ENCODE measurements around the gene UBAC2.

DNA sequence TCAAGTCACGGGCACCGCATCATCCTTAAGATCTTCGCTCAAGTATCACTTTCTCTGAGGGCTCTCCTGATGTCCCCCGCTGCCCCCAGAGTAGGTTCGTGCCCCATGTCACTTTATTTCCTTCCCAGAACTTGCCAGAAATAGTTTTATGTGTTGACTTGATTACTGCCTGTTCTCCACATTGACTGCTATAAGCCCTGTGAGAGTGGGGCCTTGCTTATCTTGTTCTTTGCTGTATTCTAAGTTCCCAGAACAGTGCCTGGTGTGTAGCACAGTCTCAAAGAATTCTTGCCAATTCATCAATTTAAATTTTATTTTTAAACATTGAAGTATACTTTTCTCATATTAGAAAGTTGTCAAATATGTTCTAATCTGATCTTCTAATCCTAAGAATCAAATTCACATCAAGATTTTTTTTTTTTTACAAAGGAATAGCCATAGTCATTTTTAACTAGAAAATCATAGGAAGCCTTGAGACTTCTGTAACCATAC is 138.6 kb downstream of the UBAC2 start:
- TF ChIP-seq RAD21 (IDR thresholded peaks at IDR 0.05; ENCODE audit: low read length) (no peak), CHD1 (IDR thresholded peaks at IDR 0.05; ENCODE audit: low read depth, low read length) (no peak), FOS (IDR thresholded peaks at IDR 0.05; ENCODE audit: low read depth, low read length) (no peak), POLR2A (IDR thresholded peaks at IDR 0.05; ENCODE audit: low read depth, low read length) (no peak), BHLHE40 (IDR thresholded peaks at IDR 0.05; ENCODE audit: low read depth, low read length) (no peak), USF2 (IDR thresholded peaks at IDR 0.05; ENCODE audit: low read depth, low read length) (no peak), MXI1 (IDR thresholded peaks at IDR 0.05; ENCODE audit: borderline replicate concordance, low read depth, low read length) (no peak), NFE2L2 (IDR thresholded peaks at IDR 0.05; ENCODE audit: low read depth, low read length) (no peak), MAFK (IDR thresholded peaks at IDR 0.05; ENCODE audit: low read depth, low read length) (no peak), SMC3 (IDR thresholded peaks at IDR 0.05; ENCODE audit: low read depth, low read length) (no peak), RCOR1 (IDR thresholded peaks at IDR 0.05; ENCODE audit: insufficient replicate concordance, low read length) (no peak)
- TF ChIP-seq, protein P1, sequence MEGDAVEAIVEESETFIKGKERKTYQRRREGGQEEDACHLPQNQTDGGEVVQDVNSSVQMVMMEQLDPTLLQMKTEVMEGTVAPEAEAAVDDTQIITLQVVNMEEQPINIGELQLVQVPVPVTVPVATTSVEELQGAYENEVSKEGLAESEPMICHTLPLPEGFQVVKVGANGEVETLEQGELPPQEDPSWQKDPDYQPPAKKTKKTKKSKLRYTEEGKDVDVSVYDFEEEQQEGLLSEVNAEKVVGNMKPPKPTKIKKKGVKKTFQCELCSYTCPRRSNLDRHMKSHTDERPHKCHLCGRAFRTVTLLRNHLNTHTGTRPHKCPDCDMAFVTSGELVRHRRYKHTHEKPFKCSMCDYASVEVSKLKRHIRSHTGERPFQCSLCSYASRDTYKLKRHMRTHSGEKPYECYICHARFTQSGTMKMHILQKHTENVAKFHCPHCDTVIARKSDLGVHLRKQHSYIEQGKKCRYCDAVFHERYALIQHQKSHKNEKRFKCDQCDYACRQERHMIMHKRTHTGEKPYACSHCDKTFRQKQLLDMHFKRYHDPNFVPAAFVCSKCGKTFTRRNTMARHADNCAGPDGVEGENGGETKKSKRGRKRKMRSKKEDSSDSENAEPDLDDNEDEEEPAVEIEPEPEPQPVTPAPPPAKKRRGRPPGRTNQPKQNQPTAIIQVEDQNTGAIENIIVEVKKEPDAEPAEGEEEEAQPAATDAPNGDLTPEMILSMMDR (conservative IDR thresholded peaks at IDR 0.05; ENCODE audit: low read depth, low read length) = no peak

All from IMR-90 (cell line).